Liver (tissue), 9 donors: ENCODE results near the gene SP2. TPM values are rescaled to one million over a fixed set of nuclear protein-coding genes. Genes with fewer than 3 reads are reported as not detected.

Source experiments
- DNase-seq: peaks from one replicate; pipeline ENCODE4 v3.0.0-alpha.2; 2017; ENCODE audit warnings: low spot score
- H3K27ac ChIP-seq, 2 donors: one replicate each; pipeline ENCODE4 v1.7.0; 2013; ENCODE audit warnings: inconsistent platforms in 2 of 2, low read length in 2 of 2, control low read depth in 1 of 2, low read depth in 1 of 2, mild to moderate bottlenecking in 1 of 2
- H3K27me3 ChIP-seq, 4 donors: one replicate each; pipeline versions ENCODE4 v1.6.1 to v1.7.0; 2013; ENCODE audit warnings: low read length in 3 of 4, inconsistent platforms in 1 of 4, mild to moderate bottlenecking in 1 of 4, moderate library complexity in 1 of 4; ENCODE audit not compliant: control insufficient read depth in 4 of 4, insufficient read depth in 4 of 4
- H3K36me3 ChIP-seq, 4 donors: one replicate each; pipeline versions ENCODE4 v1.6.1 to v1.7.0; 2013; ENCODE audit warnings: low read length in 3 of 4, mild to moderate bottlenecking in 3 of 4, low read depth in 1 of 4, moderate library complexity in 1 of 4; ENCODE audit not compliant: control insufficient read depth in 4 of 4, insufficient read depth in 3 of 4
- H3K4me1 ChIP-seq, 4 donors: one replicate each; pipeline versions ENCODE4 v1.6.1 to v1.7.0; 2013; ENCODE audit warnings: low read length in 3 of 4, mild to moderate bottlenecking in 3 of 4, moderate library complexity in 1 of 4; ENCODE audit not compliant: control insufficient read depth in 4 of 4, insufficient read depth in 4 of 4
- H3K4me3 ChIP-seq, 3 donors: one replicate each; pipeline versions ENCODE4 v1.6.1 to v1.7.0; 2013; ENCODE audit warnings: low read length in 3 of 3, control low read depth in 1 of 3, low read depth in 1 of 3, mild to moderate bottlenecking in 1 of 3
- H3K9ac ChIP-seq, 2 donors: one replicate each; pipeline ENCODE4 v1.7.0; 2013; ENCODE audit warnings: low read length in 2 of 2, mild to moderate bottlenecking in 2 of 2, moderate library complexity in 2 of 2, control low read depth in 1 of 2, low read depth in 1 of 2
- H3K9me3 ChIP-seq, 4 donors: one replicate each; pipeline versions ENCODE4 v1.6.1 to v1.7.0; 2013; ENCODE audit warnings: low read length in 3 of 4; ENCODE audit not compliant: control insufficient read depth in 4 of 4
- CTCF ChIP-seq: fragments of 150-350 bp; IDR thresholded peaks from 2 replicates; pipeline ENCODE4 v1.5.1; 2017; ENCODE audit warnings: improper control_type of control experiment, low read depth, low read length; ENCODE audit not compliant: missing input control
- EGR1 ChIP-seq, 2 donors: IDR thresholded peaks; 2 replicates each; pipeline ENCODE4 v1.6.1; 2016 to 2018; ENCODE audit warnings: antibody characterized with exemption in 2 of 2, low read depth in 2 of 2
- FOXA1 ChIP-seq: IDR thresholded peaks from 2 replicates; pipeline ENCODE4 v1.6.1; 2016; ENCODE audit warnings: antibody characterized with exemption
- FOXA2 ChIP-seq: IDR thresholded peaks from 2 replicates; pipeline ENCODE4 v1.6.1; 2016; ENCODE audit warnings: antibody characterized with exemption
- GABPA ChIP-seq, 2 donors: IDR thresholded peaks in 1 of 2; conservative IDR thresholded peaks in 1 of 2; 2 replicates each; pipeline ENCODE4 v1.6.1; 2016; ENCODE audit warnings: antibody characterized with exemption in 2 of 2, mild to moderate bottlenecking in 1 of 2, moderate library complexity in 1 of 2
- HNF4A ChIP-seq, 2 donors: conservative IDR thresholded peaks; 2 replicates each; pipeline ENCODE4 v1.6.1; 2016; ENCODE audit warnings: antibody characterized with exemption in 2 of 2, mild to moderate bottlenecking in 2 of 2
- JUND ChIP-seq, 2 donors: IDR thresholded peaks; 2 replicates each; pipeline ENCODE4 v1.6.1; 2016; ENCODE audit warnings: antibody characterized with exemption in 2 of 2
- NR2F2 ChIP-seq: IDR thresholded peaks from 2 replicates; pipeline ENCODE4 v1.6.1; 2016; ENCODE audit warnings: antibody characterized with exemption
- SP1 ChIP-seq: IDR thresholded peaks from 2 replicates; pipeline ENCODE4 v1.6.1; 2018; ENCODE audit warnings: antibody characterized with exemption, mild to moderate bottlenecking
- YY1 ChIP-seq: IDR thresholded peaks from 2 replicates; pipeline ENCODE4 v1.6.1; 2016; ENCODE audit warnings: antibody characterized with exemption, mild to moderate bottlenecking
- WGBS: extraction: QIAGEN DNeasy Blood & Tissue Kit; methylation state at CpG from one replicate; pipeline ENCODE4 v1.1.7; 2013; 5-methylcytosine and 5-hydroxymethylcytosine counted together
- polyA plus RNA-seq, 2 donors: library from polyadenylated mRNA; stranded (reverse) in 1 of 2; unstranded in 1 of 2; fragments of 200-250 nt in 1 of 2; fragments of >200 nt in 1 of 2; fragmentation: Nextera tagmentation in 1 of 2; extraction: Ambion mirVana in 1 of 2; gene quantifications; one replicate each; pipeline versions ENCODE4 v1.2.1 to v1.2.3, GENCODE V29; 2013 to 2015
- total RNA-seq, 2 donors: library from RNA; depleted of rRNA; stranded (reverse); fragments of >200 nt; gene quantifications; one replicate each; pipeline ENCODE4 v1.2.3, GENCODE V29; 2014
- TF ChIP-seq, protein P1 (sequence below): IDR thresholded peaks from 2 replicates; pipeline ENCODE4 v1.6.1; 2016; ENCODE audit warnings: antibody characterized with exemption
- TF ChIP-seq, protein P2 (sequence below): IDR thresholded peaks from 2 replicates; pipeline ENCODE4 v1.6.1; 2016; ENCODE audit warnings: antibody characterized with exemption
- TF ChIP-seq, protein P3 (sequence below): IDR thresholded peaks from 2 replicates; pipeline ENCODE4 v1.6.1; 2016; ENCODE audit warnings: antibody characterized with exemption
- donor health status: healthy.
- donor health status: healthy.
- donor health status: healthy.
- donor health status: healthy.
- donor health status: healthy.

SP2 gene
- total and polyA plus RNA-seq, 4 donors: 2.2 to 5.7 (median 3.8) TPM

- TF ChIP-seq, protein P1, sequence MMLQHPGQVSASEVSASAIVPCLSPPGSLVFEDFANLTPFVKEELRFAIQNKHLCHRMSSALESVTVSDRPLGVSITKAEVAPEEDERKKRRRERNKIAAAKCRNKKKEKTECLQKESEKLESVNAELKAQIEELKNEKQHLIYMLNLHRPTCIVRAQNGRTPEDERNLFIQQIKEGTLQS: no peak
These were observed 16.1 kb upstream of the SP2 start (continued) for GRCh38 chr17:47879776-47880454.

GRCh38 chr17:47882247-47882646 lies 13.8 kb upstream of the SP2 start:
- Histone ChIP-seq H3K9ac (no peak overlapping the region), H3K4me1 (no peaks in the 10 kb centered on the region), H3K36me3 (no peaks in the 10 kb centered on the region), H3K27ac (no peak overlapping the region), H3K9me3 (no peaks in the 10 kb centered on the region), H3K4me3 (no peak overlapping the region), H3K27me3 (no peaks in the 10 kb centered on the region)
- 54% methylated on average over 7 of the region's 7 CpGs for WGBS
- TF ChIP-seq YY1 (no peak), NR2F2 (no peak)
- DNase-seq: no peak

DNA sequence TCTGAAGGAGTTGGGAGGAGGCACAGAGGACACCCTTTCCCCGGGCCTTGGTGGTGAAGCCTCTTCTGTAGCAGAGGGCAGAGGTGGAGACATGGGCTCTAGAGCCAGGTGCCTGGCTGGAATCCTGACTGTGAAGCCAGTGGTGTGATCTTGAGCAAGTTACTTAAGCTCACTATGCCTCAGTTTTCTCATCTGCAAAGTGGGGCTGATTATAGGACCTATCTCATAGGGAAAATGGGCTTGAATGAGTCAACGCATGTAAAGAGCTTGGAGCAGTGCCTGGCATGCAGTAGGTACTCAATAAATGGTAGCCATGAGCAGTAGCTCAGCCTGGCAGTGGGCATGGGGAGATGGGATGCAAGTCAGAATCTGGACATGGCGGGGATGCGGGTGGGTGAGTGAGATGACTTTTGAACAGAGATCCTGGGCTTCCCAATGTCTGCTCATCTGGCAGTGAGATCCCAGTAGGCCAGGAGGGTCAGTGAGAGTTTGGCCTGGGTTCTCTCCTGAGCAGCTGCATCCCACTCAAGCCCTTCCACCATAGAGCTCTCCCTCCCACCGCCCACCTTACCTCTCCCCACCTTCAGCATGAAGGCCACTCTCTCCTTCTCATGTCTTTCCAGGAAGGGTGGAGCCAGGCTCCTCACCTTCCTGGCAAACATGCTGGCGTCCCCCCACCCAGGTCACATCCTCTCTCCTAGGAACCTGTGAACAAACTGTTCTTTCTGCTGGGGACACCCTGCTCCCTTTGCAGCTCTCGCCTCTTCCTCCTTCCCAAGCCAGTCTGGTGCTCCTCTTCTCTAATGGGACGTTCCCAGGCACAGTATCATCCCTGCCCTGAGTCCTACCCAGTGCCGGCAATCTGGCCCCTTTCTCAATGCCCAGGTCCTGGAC lies 13.1 kb upstream of the SP2 start:
- WGBS: 88% methylated on average over 9 of the region's 9 CpGs
- H3K4me3 ChIP-seq: no peak overlapping the region
- H3K9me3 ChIP-seq: no peaks in the 10 kb centered on the region
- H3K4me1 ChIP-seq: no peaks in the 10 kb centered on the region
- H3K27me3 ChIP-seq: no peaks in the 10 kb centered on the region
- no peak overlapping the region for H3K9ac ChIP-seq
- TF ChIP-seq, protein P1: no peak
- TF ChIP-seq SP1: no peak
- H3K27ac ChIP-seq: no peak overlapping the region
- H3K36me3 ChIP-seq: no peaks in the 10 kb centered on the region
- DNase-seq: no peak

GRCh38 chr17:47883589-47884426 lies 12.2 kb upstream of the SP2 start:
- Histone ChIP-seq H3K9me3 (no peaks in the 10 kb centered on the region), H3K4me1 (no peaks in the 10 kb centered on the region), H3K4me3 (no peak overlapping the region), H3K27ac (no peak overlapping the region), H3K36me3 (no peaks in the 10 kb centered on the region), H3K9ac (no peak overlapping the region), H3K27me3 (no peaks in the 10 kb centered on the region)
- 88% methylated on average over 9 of the region's 9 CpGs for whole genome bisulfite sequencing
- DNase-seq: no peak
- no peak for TF ChIP-seq GABPA (IDR thresholded peaks at IDR 0.05 in 1 of 2, conservative IDR thresholded peaks at IDR 0.05 in 1 of 2)

DNA sequence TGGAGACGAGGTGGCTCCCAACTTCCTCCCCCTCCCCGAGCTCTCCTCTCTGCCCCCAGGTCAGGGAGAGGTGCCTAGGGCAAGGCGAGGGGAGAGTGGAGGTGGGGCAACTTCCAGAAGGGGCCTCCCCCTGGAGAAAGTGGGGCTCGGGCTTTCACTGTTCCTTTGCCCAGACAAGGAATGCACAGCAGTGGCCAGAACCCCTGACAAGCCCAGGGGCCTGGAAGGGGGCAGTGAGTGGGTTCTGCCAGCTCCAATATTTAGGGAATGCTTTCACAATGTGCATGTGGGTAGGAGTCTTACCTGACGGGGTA lies 11.7 kb upstream of the SP2 start:
- Histone ChIP-seq H3K27me3 (no peaks in the 10 kb centered on the region), H3K4me3 (no peak overlapping the region), H3K4me1 (no peaks in the 10 kb centered on the region), H3K9ac (no peak overlapping the region), H3K9me3 (no peaks in the 10 kb centered on the region), H3K27ac (no peak overlapping the region), H3K36me3 (no peaks in the 10 kb centered on the region)
- DNase-seq: no peak
- WGBS: 65% methylated on average over 5 of the region's 5 CpGs
- TF ChIP-seq HNF4A (conservative IDR thresholded peaks at IDR 0.05) (no peak), CTCF (no peak), JUND (IDR thresholded peaks at IDR 0.05) (no peak), EGR1 (IDR thresholded peaks at IDR 0.05; ENCODE audit: low read depth in 2 of 2) (no peak), FOXA2 (no peak), FOXA1 (no peak)
- TF ChIP-seq, protein P1: no peak
- TF ChIP-seq, protein P2, sequence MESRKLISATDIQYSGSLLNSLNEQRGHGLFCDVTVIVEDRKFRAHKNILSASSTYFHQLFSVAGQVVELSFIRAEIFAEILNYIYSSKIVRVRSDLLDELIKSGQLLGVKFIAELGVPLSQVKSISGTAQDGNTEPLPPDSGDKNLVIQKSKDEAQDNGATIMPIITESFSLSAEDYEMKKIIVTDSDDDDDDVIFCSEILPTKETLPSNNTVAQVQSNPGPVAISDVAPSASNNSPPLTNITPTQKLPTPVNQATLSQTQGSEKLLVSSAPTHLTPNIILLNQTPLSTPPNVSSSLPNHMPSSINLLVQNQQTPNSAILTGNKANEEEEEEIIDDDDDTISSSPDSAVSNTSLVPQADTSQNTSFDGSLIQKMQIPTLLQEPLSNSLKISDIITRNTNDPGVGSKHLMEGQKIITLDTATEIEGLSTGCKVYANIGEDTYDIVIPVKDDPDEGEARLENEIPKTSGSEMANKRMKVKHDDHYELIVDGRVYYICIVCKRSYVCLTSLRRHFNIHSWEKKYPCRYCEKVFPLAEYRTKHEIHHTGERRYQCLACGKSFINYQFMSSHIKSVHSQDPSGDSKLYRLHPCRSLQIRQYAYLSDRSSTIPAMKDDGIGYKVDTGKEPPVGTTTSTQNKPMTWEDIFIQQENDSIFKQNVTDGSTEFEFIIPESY: no peak
- TF ChIP-seq, protein P3, sequence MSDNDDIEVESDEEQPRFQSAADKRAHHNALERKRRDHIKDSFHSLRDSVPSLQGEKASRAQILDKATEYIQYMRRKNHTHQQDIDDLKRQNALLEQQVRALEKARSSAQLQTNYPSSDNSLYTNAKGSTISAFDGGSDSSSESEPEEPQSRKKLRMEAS: no peak
